GM23248 (cell line): Measurements from ENCODE around the gene TRIM28.

Experiments used
- EZH2 ChIP-seq: fragments of 200-600 bp; sonication (generic); IDR thresholded peaks from 2 replicates; pipeline ENCODE4 v1.6.1; 2018; ENCODE audit warnings: antibody characterized with exemption, mild to moderate bottlenecking; ENCODE audit not compliant: insufficient read depth, poor library complexity, severe bottlenecking
- EZH2phosphoT487 ChIP-seq: fragments of 200-600 bp; sonication (generic); IDR thresholded peaks from 2 replicates; pipeline ENCODE4 v1.6.1; 2018; ENCODE audit warnings: antibody characterized with exemption, moderate library complexity, mild to moderate bottlenecking, low read depth; ENCODE audit not compliant: insufficient read depth

DNA sequence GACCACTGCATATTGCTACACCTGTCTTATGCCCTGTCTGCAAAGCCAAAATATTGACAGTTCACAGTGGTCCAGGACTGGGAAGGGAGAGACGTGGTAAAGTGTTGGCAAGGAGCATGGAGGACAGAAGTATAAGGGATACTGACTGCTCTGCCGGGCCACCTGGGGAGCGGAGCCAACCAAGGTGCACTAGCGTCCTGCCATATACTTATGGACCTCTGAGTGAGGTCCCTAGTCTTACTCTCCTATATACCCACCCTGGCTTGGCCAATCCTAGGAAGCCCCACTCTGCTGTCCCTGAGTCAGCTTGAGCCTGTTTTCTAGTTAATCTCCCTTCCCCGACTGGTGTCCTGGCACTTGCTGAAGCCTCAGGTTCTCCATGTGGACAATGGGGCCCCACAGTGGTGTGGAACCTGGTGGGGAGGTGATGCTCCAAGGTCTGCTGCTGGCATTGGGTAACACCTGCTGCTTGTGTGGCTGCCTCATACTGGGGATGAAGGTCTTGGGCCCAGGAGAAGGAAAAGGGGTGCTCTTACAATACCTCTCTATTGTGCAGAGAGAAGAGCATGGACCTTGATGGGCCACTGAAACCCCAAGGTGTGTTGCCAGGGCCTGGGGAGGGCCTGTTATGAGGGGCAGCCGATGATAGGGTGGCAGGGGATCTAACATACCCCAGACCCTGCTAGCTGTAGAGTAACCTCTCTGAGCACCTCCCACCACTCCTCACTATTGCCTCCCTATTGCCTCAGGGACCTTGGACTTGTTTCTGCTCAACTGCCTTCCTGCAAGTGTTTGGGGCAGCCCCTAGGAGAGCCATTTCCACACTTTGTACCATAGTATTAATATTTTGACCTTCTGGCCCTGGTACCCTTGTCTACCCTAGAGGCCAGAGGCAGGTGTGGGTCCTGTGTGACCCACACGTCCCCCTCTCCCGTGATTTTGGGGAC is 6.7 kb upstream of the TRIM28 start:
- TF ChIP-seq EZH2 (no peak), EZH2phosphoT487 (no peak)
